ENCODE measurements around the gene SNAI3.

- TF ChIP-seq CTCF (IDR thresholded peaks at IDR 0.05) (no peak), EZH2 (IDR thresholded peaks at IDR 0.05; ENCODE audit: borderline replicate concordance, insufficient read depth, low read depth, low read length, poor library complexity, severe bottlenecking) (no peak)
Measured at GRCh38 chr16:88726408-88726749, 40.1 kb upstream of the SNAI3 start.

Data from B cell (primary cell).